Panc1 (cell line): ENCODE measurements around the gene TAF6. TPM values are rescaled to one million over a fixed set of nuclear protein-coding genes. Genes with fewer than 3 reads are reported as not detected.

Experiments used
- ATAC-seq: fragments of 200-7000 bp; cut with Tn5 transposase; 2 replicates; pipeline ENCODE4 v1.9.1; 2020; ENCODE audit warnings: mild to moderate bottlenecking, moderate library complexity
- Bru-seq: library from RNA; stranded (reverse); fragments of 400-500 nt; gene quantifications from one replicate; lab custom pipeline; 2021; lab: Mats Ljungman, UMichigan
- BruChase-seq, 2 experiments: library from RNA; stranded (reverse); fragments of 400-500 nt; gene quantifications; one replicate each; lab custom pipeline; 2021; lab: Mats Ljungman, UMichigan
- BruUV-seq: library from RNA; stranded (reverse); fragments of 400-500 nt; replicated peaks from 2 replicates; lab custom pipeline; 2021; lab: Mats Ljungman, UMichigan
- CTCF ChIA-PET: fragments of 300-600 bp; sonication (Branson Sonifier 250); formaldehyde crosslinking; loops from one replicate; lab custom pipeline; 2022; ENCODE audit warnings: antibody characterized with exemption; lab: Charles Lee
- POLR2A ChIA-PET: fragments of 300-600 bp; sonication (Branson Sonifier 250); formaldehyde crosslinking; loops from one replicate; lab custom pipeline; 2022; ENCODE audit warnings: antibody characterized with exemption; lab: Charles Lee
- DNase-seq: peaks from one replicate; pipeline ENCODE4 v3.0.0-alpha.2; 2010; ENCODE audit warnings: low read depth, low spot score
- H3K27ac ChIP-seq: 2 replicates; pipeline ENCODE4 v1.5.1; 2011; ENCODE audit warnings: mild to moderate bottlenecking, low read length, inconsistent platforms
- H3K27me3 ChIP-seq: fragments of 200-500 bp; sonication (Bioruptor generic); 2 replicates; pipeline ENCODE4 v1.6.0; 2014; ENCODE audit warnings: low read length, inconsistent platforms; ENCODE audit not compliant: control insufficient read depth, insufficient read depth
- H3K36me3 ChIP-seq: fragments of 200-500 bp; sonication (Bioruptor generic); 2 replicates; pipeline ENCODE4 v1.5.1; 2014; ENCODE audit warnings: inconsistent platforms, mild to moderate bottlenecking, low read length, moderate library complexity; ENCODE audit not compliant: control insufficient read depth, insufficient read depth
- H3K4me1 ChIP-seq: 2 replicates; pipeline ENCODE4 v1.5.1; 2011; ENCODE audit warnings: inconsistent platforms, mild to moderate bottlenecking, low read length, moderate library complexity; ENCODE audit not compliant: control insufficient read depth, insufficient read depth
- H3K4me3 ChIP-seq, 2 experiments: 2 replicates each; pipeline ENCODE4 v1.5.1; 2011 to 2012; ENCODE audit warnings: low read depth in 2 of 2, low read length in 2 of 2, mild to moderate bottlenecking in 2 of 2, inconsistent platforms in 1 of 2, moderate library complexity in 1 of 2
- H3K9me3 ChIP-seq: fragments of 200-500 bp; sonication (Bioruptor generic); 2 replicates; pipeline ENCODE4 v1.5.1; 2014; ENCODE audit warnings: low read depth, mild to moderate bottlenecking, inconsistent platforms, low read length, moderate library complexity; ENCODE audit not compliant: control insufficient read depth, insufficient read depth
- CTCF ChIP-seq: fragments of 450-650 bp; IDR thresholded peaks from 2 replicates; pipeline ENCODE4 v1.5.1; 2017; ENCODE audit warnings: mild to moderate bottlenecking
- POLR2AphosphoS5 ChIP-seq: IDR thresholded peaks from 2 replicates; pipeline ENCODE4 v1.6.1; 2012; ENCODE audit warnings: mild to moderate bottlenecking, low read depth, low read length, moderate library complexity
- REST ChIP-seq, 2 experiments: IDR thresholded peaks; 2 replicates each; pipeline ENCODE4 v1.6.1; 2011 to 2012; ENCODE audit warnings: low read depth in 2 of 2, control low read depth in 1 of 2, low read length in 1 of 2, mild to moderate bottlenecking in 1 of 2, moderate library complexity in 1 of 2; ENCODE audit not compliant: insufficient read depth in 1 of 2
- SIN3A ChIP-seq: IDR thresholded peaks from 2 replicates; pipeline ENCODE4 v1.6.1; 2012; ENCODE audit warnings: low read depth, mild to moderate bottlenecking, low read length, moderate library complexity, borderline replicate concordance; ENCODE audit not compliant: insufficient read depth
- TCF7L2 ChIP-seq: IDR thresholded peaks from 2 replicates; pipeline ENCODE4 v1.6.1; 2011; ENCODE audit warnings: mild to moderate bottlenecking, low read depth, low read length, inconsistent platforms
- in situ Hi-C: cut with HindIII; loops from 2 replicates; pipeline ENCODE4 v1.10.0; 2016; ENCODE audit warnings: low sequenced_read_pairs, low pct_unique_long_range_greater_than_20kb
- intact Hi-C: fragments of 100-400 bp; cut with micrococcal nuclease; formaldehyde crosslinking; loops from one replicate; pipeline ENCODE4 v1.10.0; 2022; ENCODE audit not compliant: unreplicated experiment
- long read RNA-seq: library from polyadenylated mRNA; unstranded; transcript quantifications from one replicate; pipeline ENCODE4 v2.0.0, GENCODE V29; 2021; ENCODE audit not compliant: unreplicated experiment
- polyA plus RNA-seq: library from polyadenylated mRNA; unstranded; fragments of >200 nt; gene quantifications from one replicate; pipeline ENCODE4 v1.2.1, GENCODE V29; 2012; ENCODE audit warnings: missing spikeins; ENCODE audit not compliant: insufficient read length
- total RNA-seq: library from RNA; stranded (reverse); gene quantifications from one replicate; pipeline ENCODE4 v1.2.1, GENCODE V29; 2021; ENCODE audit not compliant: unreplicated experiment

The TAF6 gene
- total RNA-seq (92.3 TPM), Bru-seq, nascent RNA (percentile 62 among the genes with signal in this experiment), BruChase-seq, experiment 1, labeled RNA remaining after a 2-hour chase (percentile 84 among the genes with signal in this experiment), BruChase-seq, experiment 2, labeled RNA remaining after a 6-hour chase (percentile 89 among the genes with signal in this experiment)
- 100 TPM for polyA plus RNA-seq
- long read RNA-seq, transcript TAF6-209 (15 exons, 2,297 nt), result minor isoform, 5 of 97 reads
- long read RNA-seq, transcript TAF6-211 (15 exons, 2,464 nt), result major isoform, 25 of 97 reads
- long read RNA-seq, partial matches to known transcripts, result 39 of 97 reads
- long read RNA-seq, other reads (novel, unspliced or antisense), result 24 of 97 reads

DNA sequence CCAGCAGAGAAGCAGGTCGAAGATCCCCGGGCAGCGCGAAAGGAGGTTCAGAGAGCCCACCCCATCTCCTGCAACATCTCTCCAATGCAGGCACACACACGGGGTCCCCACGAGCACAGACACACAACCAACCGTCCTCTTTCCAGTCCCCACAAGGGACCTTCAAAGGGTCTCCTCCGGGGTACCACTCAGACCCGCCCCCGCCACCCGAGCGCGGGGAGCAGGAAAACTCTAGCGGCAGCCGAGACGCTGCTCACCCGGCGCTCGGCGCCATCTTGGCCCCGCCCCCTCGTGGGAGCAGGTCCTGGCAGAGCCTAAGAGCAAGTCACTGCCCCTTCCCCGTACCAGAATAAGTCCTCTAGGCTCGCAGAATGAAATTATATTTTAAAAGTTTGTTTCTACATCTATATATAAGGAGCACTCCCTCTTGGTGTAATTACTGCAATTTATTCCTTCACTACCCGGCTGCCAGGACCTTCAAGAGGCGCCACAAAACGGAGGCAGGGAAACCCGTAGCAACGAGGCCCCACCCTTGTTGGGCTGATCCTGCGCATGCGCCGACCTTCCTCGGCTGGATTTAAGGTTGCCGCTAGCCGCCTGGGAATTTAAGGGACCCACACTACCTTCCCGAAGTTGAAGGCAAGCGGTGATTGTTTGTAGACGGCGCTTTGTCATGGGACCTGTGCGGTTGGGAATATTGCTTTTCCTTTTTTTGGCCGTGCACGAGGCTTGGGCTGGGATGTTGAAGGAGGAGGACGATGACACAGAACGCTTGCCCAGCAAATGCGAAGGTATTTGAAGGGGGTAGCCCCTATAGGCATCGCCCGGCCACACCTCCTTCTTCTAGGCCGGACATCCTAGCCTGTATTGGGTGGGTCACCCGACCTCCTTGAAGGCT lies at the start of gene TAF6, which contains the start of gene CNPY4:
TSS of gene TAF6 (minus strand) at position 287 of the 898 bp plus-strand sequence. CDS start 5,149 bp downstream, outside the sequence.
TSS of gene CNPY4 (plus strand) at position 563 of the 898 bp plus-strand sequence. CDS start at position 674, 111 bp downstream.
- no peak for TF ChIP-seq CTCF
- peak; percentile 55 for TF ChIP-seq SIN3A
- TF ChIP-seq POLR2AphosphoS5, result peak; percentile 86
- peak; percentile 59 for TF ChIP-seq TCF7L2
- TF ChIP-seq REST (IDR thresholded peaks at IDR 0.05; ENCODE audit: insufficient read depth in 1 of 2, low read depth in 2 of 2, low read length in 1 of 2), result no peak
- H3K9me3 ChIP-seq, result no peaks in the 10 kb centered on the region
- peak within 1 kb of the TSS; percentile 88 for H3K27ac ChIP-seq
- no peaks in the 10 kb centered on the region for H3K36me3 ChIP-seq
- CTCF ChIA-PET, result no interaction called here
- ATAC-seq (peak; percentile 92), DNase-seq (peak; percentile 95)
- intact Hi-C loops (no loop called here), in situ Hi-C loops (no loop called here)
- BruUV-seq, result no TSS peak
- H3K4me1 ChIP-seq, result peaks cover 11% of the 10 kb centered on the region
- no peaks in the 10 kb centered on the region for H3K27me3 ChIP-seq
- H3K4me3 ChIP-seq, result peak within 1 kb of the TSS; percentile 69 to 99
- POLR2A ChIA-PET, result interaction anchor here (1.2 kb wide), 1 partner anchor 17 kb away, joined by 3 read pairs; no protein-coding TSS in a partner anchor

DNA sequence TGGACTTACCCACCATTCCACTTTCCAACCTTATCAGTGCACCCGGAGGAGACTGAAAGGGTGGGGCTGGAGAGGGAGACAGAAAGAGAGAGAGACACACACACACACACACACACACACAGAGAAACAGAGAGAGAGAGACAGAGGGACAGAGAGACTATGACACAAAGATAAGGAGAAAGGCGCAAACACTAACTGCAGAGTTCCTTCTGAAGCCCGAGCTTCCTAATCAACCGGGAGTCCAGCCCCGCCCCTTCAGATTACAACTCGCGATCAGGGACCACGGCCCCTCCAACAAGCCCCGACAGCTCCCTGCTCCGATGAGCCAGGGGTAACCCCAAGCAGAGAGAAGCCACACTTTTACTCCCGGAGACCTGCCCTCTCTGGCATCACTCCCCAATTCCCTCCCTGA lies 48.8 kb upstream of the TAF6 start:
- Histone ChIP-seq H3K4me3 (peak overlapping the region; percentile 39 to 71), H3K27me3 (no peaks in the 10 kb centered on the region), H3K27ac (0 out of 2 replicates have a peak overlapping the region, but pooled peaks have one; percentile 4), H3K4me1 (peaks cover 7% of the 10 kb centered on the region), H3K36me3 (no peaks in the 10 kb centered on the region), H3K9me3 (no peaks in the 10 kb centered on the region)
- no TSS peak for BruUV-seq
- ATAC-seq, result no peak; the same call in 1 of the 2 replicates
- in situ Hi-C loops (no loop called here), intact Hi-C loops (no loop called here)
- CTCF ChIA-PET, result interaction anchor here (0.6 kb wide), 1 partner anchor 10 kb away, joined by 4 read pairs; no protein-coding TSS in a partner anchor
- POLR2A ChIA-PET, result no interaction called here
- no peak for TF ChIP-seq REST (IDR thresholded peaks at IDR 0.05; ENCODE audit: insufficient read depth in 1 of 2, low read depth in 2 of 2, low read length in 1 of 2)
- TF ChIP-seq SIN3A, result no peak
- TF ChIP-seq CTCF, result no peak
- no peak for TF ChIP-seq POLR2AphosphoS5
- no peak for TF ChIP-seq TCF7L2
- DNase-seq, result no peak
